ENCODE measurements around the gene ZNF470.

Gene ZNF470

DNA sequence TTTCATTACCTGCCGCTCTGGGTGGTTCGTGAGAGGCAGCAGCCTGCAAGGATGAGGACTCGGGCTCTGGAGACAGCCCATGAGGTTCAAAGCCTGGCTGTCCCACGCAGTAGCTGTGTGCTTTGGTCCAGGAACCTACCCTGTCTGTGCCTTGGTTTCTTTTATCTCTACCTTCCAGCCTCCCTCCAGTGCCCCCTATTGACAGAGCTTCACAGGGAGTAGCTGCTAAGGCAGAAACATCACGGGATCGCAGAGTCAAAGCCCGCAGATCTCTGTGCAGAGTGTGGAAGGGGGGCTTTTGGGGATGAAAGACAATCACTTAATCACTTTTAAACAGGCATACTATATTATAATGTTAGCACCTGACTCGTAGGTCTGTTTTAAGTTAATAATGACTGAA, 44.0 kb downstream of the ZNF470 start:
- DNase-seq: no peak

DNA sequence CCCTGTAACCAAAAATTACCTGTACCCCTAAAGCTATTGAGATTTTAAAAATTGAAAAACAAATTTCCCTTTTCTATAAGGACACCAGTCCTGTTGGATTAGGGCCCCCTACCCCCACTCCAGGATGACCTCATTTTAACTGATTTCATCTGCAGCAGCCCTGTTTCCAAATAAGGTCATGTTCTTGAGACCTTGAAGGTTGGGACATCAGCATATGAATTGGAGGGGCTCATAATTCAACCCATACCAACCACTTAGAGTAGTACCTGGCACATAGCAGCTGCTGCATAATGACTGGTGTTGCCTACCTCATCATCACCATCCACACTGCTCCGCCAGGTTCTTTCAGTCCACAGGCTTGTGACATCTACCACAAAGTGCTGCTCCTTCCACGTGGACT, 45.5 kb downstream of the ZNF470 start:
- no peak for DNase-seq

DNA sequence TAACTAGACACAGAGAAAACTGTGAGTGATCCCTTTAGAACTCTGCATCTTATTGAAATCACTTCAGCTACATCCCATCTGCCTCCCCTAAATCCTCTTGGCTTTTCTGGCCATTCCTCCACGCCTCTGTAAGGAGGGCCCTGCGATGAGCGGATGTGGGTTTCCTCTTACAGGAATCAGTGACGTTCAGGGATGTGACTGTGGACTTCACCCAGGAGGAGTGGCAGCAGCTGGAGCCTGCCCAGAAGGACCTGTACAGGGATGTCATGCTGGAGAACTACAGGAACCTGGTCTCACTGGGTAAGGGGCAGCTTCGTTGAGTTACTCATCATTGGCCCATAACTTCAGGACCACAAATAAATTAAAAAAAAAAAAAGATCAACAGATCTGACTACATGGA, 46.4 kb downstream of the ZNF470 start:
- no peak for DNase-seq

DNA sequence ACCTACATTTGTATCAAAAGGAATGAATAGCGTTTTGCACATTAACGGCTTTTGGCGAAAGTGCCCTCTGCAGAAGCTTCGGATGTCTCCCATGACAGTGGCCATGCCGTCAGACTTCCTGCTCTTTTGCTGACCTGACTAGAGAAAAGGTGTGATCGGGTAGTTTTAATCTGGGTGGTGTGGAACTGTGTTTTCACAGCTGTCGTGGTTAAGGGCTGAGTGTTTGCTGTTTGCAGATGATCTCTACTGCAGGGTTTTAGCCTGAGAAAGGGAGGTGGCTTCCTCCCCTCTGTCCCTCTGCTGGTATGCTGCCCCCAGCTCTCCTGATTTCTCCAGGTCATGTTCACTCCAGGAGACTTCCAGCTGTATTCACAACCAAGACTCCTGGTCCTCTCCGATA, 50.3 kb downstream of the ZNF470 start:
- DNase-seq: no peak

DNA sequence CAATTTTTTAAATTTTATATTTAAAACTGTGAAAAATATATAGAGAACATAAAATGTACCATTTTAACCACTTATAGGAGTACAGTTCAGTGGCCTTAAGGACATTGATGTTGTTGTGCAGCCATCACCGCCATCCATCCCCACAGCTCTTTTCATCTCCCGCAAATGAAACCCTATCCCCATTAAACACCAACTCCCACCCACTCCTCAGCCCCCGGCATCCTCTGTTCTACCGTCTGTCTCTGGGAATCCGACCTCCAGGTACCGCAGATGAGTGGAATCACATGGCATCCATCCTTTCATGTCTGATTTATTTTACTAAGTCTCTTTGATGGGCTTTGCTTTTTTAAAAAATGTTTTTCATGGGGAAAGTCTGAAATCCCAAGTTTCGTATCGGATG, 51.9 kb downstream of the ZNF470 start:
- no peak for DNase-seq

DNA sequence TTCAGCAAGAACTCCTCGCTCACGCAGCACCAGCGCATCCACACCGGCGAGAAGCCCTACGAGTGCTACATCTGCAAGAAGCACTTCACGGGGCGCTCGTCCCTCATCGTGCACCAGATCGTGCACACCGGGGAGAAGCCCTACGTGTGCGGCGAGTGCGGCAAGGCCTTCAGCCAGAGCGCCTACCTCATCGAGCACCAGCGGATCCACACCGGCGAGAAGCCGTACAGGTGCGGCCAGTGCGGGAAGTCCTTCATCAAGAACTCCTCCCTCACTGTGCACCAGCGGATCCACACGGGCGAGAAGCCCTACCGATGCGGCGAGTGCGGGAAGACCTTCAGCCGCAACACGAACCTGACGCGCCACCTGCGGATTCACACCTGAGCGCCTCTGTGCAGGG, 55.1 kb downstream of the ZNF470 start:
- DNase-seq: no peak

DNA sequence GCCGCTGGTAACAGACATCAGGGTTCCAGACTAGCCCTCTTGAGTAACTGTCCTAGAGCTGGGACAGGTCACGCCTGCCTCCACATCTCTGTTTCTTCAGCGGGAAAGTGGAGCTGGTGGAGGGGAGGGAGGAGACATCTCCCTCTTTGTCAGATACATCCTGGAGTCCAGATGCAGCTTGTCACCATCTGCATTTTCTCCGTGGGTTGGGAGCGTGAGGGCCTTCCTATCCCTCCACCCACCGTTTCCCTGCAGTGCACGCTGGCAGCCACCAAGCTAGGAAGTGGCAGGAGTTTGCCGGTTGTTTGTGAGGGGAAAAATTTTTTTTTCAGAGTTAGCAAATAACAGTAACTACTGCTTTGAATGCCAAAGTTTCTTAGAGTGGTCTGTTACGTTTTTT, 55.7 kb downstream of the ZNF470 start:
- no peak for DNase-seq

DNA sequence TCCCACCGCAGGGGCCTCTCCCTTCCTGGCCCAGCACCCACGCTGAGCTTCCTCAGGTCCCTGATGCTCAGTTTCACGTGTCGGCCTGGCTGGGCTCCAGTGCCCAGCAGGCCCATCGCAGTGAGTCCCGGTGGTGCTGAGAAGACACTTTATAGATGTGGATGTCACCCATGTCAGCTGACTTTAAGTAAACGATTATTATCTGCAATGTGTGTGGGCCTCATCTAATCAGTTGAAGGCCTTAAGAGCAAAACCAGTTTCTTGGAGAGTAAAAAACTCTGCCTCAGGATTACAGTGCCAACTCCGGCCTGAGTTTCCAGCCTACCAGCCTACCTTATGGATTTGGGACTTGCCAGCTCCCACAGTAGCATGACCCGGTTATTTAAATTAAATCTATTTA, 58.4 kb downstream of the ZNF470 start:
- DNase-seq: no peak

DNA sequence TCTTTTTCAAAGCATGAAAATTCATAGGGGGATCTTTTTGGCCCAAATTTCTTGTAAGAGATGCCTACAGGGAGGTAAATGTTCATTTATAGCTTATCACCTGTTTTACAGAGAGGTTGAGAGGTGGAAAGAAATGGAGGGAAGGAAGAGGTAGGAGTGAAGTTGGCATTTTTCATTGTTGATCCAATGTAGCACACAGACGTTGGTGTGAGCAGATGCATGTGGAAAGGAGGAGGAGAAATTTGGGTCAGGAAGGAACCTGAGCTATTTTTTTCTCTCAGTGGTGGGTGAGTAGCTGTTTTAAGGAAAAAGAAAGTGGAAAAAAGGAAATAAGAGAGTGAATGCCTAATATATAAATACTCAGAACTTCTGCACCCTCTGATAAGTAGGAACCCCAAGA, 65.8 kb downstream of the ZNF470 start:
- DNase-seq: no peak

DNA sequence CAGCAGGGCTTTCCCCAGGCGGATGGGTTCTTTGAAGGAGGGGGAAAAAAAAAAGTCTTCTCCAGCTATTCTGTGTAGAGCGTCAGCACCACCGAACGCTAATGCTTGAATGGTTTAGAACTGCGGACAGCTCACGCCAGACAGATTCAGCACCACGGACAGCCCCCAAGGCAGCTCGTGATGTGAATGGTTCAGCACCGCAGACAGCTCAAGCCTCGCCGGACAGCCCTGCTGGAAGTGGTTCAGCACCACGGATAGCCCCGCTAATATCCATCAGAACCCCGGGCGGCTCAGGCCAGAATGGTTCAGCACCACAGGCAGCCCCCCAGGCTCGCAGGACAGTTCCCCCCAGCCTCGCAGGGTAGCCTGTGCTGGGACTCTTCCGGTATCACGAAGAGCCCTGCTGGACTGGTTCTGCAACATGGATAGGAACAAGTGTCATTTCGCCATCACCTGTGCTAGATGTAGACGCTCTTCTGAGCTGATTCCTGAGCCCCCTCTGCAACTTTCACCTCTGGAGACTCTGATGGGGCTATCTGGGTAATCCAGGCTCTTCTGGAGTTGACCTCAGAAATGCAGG, 70.8 kb downstream of the ZNF470 start:
- DNase-seq: no peak
